Peyer's patch (tissue), 4 donors: Measurements from ENCODE around the gene HSPB9. TPM values are rescaled to one million over a fixed set of nuclear protein-coding genes. Genes with fewer than 3 reads are reported as not detected.

Experiments used
- DNase-seq, 3 donors: peaks; one replicate each; pipeline ENCODE4 v3.0.0-alpha.2; 2017 to 2019
- H3K27ac ChIP-seq, 4 donors: fragments of 200-600 bp; sonication (generic); one replicate each; pipeline ENCODE4 v1.5.1; 2016 to 2019
- H3K27me3 ChIP-seq, 2 donors: fragments of 200-600 bp; sonication (generic); one replicate each; pipeline ENCODE4 v1.5.1; 2019
- H3K36me3 ChIP-seq, 3 donors: fragments of 200-600 bp; sonication (generic); one replicate each; pipeline ENCODE4 v1.5.1; 2016 to 2019
- H3K4me1 ChIP-seq, 4 donors: fragments of 200-600 bp; sonication (generic); one replicate each; pipeline ENCODE4 v1.5.1; 2016 to 2019
- H3K4me3 ChIP-seq, 4 donors: fragments of 200-600 bp; sonication (generic); 1 replicate in 3 of 4; 2 replicates in 1 of 4; pipeline ENCODE4 v1.5.1; 2016 to 2019; ENCODE audit warnings: mild to moderate bottlenecking in 1 of 4
- H3K9me3 ChIP-seq, 4 donors: fragments of 200-600 bp; sonication (generic); one replicate each; pipeline ENCODE4 v1.5.1; 2016 to 2019; ENCODE audit warnings: mild to moderate bottlenecking in 1 of 4
- CTCF ChIP-seq, 6 experiments: fragments of 450-650 bp in 4 of 6; fragments of 200-600 bp in 2 of 6; sonication (generic) in 1 of 6; IDR thresholded peaks; one replicate each; pipeline ENCODE4 v1.5.1; 2017 to 2019; ENCODE audit warnings: antibody characterized with exemption in 6 of 6, mild to moderate bottlenecking in 3 of 6, moderate library complexity in 1 of 6
- POLR2A ChIP-seq, 2 donors: fragments of 450-650 bp; IDR thresholded peaks; one replicate each; pipeline ENCODE4 v1.5.1; 2017; ENCODE audit warnings: antibody characterized with exemption in 2 of 2, mild to moderate bottlenecking in 2 of 2, moderate library complexity in 2 of 2
- total RNA-seq, 4 donors: library from RNA; depleted of rRNA; stranded (reverse); fragments of >200 nt; gene quantifications; one replicate each; pipeline ENCODE4 v1.1.0, GENCODE V29; 2016

Gene HSPB9
- total RNA-seq, 4 donors from 2014 or later: not detected

- peaks cover 0 to 10% (median under 1%) of the 10 kb centered on the region in 4 donors for H3K4me1 ChIP-seq
- no peak overlapping the region for H3K4me3 ChIP-seq
- TF ChIP-seq CTCF (IDR thresholded peaks at IDR 0.05): no peak
- TF ChIP-seq POLR2A (IDR thresholded peaks at IDR 0.05): no peak
- H3K9me3 ChIP-seq: no peaks in the 10 kb centered on the region
- H3K36me3 ChIP-seq: peaks cover 0 to 58% (median 0%) of the 10 kb centered on the region in 3 donors
- no peaks in the 10 kb centered on the region for H3K27me3 ChIP-seq
- no peak overlapping the region for H3K27ac ChIP-seq
- no peak for DNase-seq
Measured at GRCh38 chr17:42146911-42147607, 24.5 kb downstream of the HSPB9 start.

- Histone ChIP-seq H3K27me3 (no peaks in the 10 kb centered on the region), H3K27ac (peak overlapping the region; percentile 85 to 88 (median 86)), H3K4me3 (peak overlapping the region; percentile 90 to 98 (median 92)), H3K36me3 (peaks cover 0 to 16% (median 0%) of the 10 kb centered on the region in 3 donors), H3K4me1 (peaks cover 3 to 19% (median 14%) of the 10 kb centered on the region in 4 donors), H3K9me3 (no peaks in the 10 kb centered on the region)
- no peak for DNase-seq
- TF ChIP-seq CTCF (IDR thresholded peaks at IDR 0.05) (peak in 1 of 6 experiments; percentile 2), POLR2A (IDR thresholded peaks at IDR 0.05) (no peak)
Measured at GRCh38 chr17:42153919-42154742, 31.5 kb downstream of the HSPB9 start.

- H3K4me3 ChIP-seq: peak overlapping the region in 3 of 4 donors; percentile 91 to 98 (median 94)
Measured at GRCh38 chr17:42155614-42156045, 33.0 kb downstream of the HSPB9 start.

GRCh38 chr17:42159796-42160530, 37.4 kb downstream of the HSPB9 start:
- TF ChIP-seq POLR2A (IDR thresholded peaks at IDR 0.05) (no peak), CTCF (IDR thresholded peaks at IDR 0.05) (no peak)
- no peak overlapping the region for H3K4me3 ChIP-seq
- H3K27ac ChIP-seq: no peak overlapping the region
- no peak for DNase-seq
- H3K4me1 ChIP-seq: no peaks in the 10 kb centered on the region
- no peaks in the 10 kb centered on the region for H3K36me3 ChIP-seq
- no peaks in the 10 kb centered on the region for H3K9me3 ChIP-seq
- H3K27me3 ChIP-seq: no peaks in the 10 kb centered on the region

More at GRCh38 chr17:42155614-42156045, 33.0 kb downstream of the HSPB9 start:
- H3K27me3 ChIP-seq: no peaks in the 10 kb centered on the region
- H3K9me3 ChIP-seq: no peaks in the 10 kb centered on the region
- peaks cover 0 to 11% (median 0%) of the 10 kb centered on the region in 3 donors for H3K36me3 ChIP-seq
- TF ChIP-seq POLR2A (IDR thresholded peaks at IDR 0.05): no peak
- TF ChIP-seq CTCF (IDR thresholded peaks at IDR 0.05): no peak
- DNase-seq: no peak
- H3K4me1 ChIP-seq: peaks cover 3 to 19% (median 14%) of the 10 kb centered on the region in 4 donors
- H3K27ac ChIP-seq: peak overlapping the region in 1 of 4 donors; percentile 85

GRCh38 chr17:42160531-42160910, 37.9 kb downstream of the HSPB9 start:
- no peak overlapping the region for H3K4me3 ChIP-seq
- H3K27ac ChIP-seq: no peak overlapping the region
- no peak for TF ChIP-seq POLR2A (IDR thresholded peaks at IDR 0.05)
- no peak for TF ChIP-seq CTCF (IDR thresholded peaks at IDR 0.05)
- H3K9me3 ChIP-seq: no peaks in the 10 kb centered on the region
- no peaks in the 10 kb centered on the region for H3K4me1 ChIP-seq
- no peak for DNase-seq
- H3K36me3 ChIP-seq: no peaks in the 10 kb centered on the region
- no peaks in the 10 kb centered on the region for H3K27me3 ChIP-seq
